CD4-positive, alpha-beta T cell treated with Interleukin-6 for 4 hours (primary cell): ENCODE data around the gene TPT1.

Experiments used
- DNase-seq: peaks from one replicate; pipeline ENCODE4 v3.0.0-alpha.2; 2020; ENCODE audit warnings: mixed read lengths

Gene TPT1

DNA sequence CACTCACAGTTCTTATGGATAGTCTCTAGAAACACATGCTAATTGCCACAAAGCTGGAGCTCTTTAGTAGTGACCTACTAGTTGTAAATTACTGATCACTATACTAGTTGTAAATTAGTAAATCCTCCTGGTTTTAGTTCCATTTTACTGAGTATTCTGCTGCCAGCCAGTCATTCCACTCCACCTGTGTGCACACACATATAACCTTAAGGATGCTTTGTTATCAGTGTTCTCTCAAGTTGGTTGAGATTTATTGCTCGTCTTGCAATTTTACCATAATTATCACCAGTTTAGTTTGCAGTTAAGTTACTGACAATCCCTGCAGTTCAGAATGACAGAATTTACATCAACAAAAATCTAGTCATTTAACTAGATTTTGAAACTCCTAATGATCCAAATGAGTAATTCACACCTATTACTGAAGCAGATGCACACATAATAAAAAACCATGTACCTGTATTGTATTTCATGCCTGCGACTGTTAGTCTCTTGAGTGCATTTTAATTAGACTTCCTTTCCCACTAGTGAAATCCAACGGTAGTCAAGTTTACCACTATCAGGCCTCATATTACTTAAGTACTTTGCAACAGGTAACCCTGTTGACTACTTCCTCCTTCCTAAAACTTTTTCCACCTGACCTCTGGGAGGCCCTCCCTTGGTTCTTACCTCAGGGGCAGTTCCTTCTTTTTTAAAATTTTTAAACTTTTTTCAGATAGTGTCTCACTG is 7.6 kb downstream of the TPT1 start:
- no peak for DNase-seq

GRCh38 chr13:45332831-45333219 is 8.2 kb downstream of the TPT1 start:
- DNase-seq, result no peak

GRCh38 chr13:45332036-45332830 is 8.8 kb downstream of the TPT1 start:
- no peak for DNase-seq

GRCh38 chr13:45331692-45332035 is 9.3 kb downstream of the TPT1 start:
- DNase-seq, result no peak

- no peak for DNase-seq
Measured at GRCh38 chr13:45331123-45331619, 9.8 kb downstream of the TPT1 start.

GRCh38 chr13:45328661-45329111 is 12.3 kb downstream of the TPT1 start:
- no peak for DNase-seq

- DNase-seq, result peak; percentile 42
Measured at GRCh38 chr13:45327253-45327955, 13.6 kb downstream of the TPT1 start.

- DNase-seq, result no peak
Measured at GRCh38 chr13:45325806-45326205, 15.2 kb downstream of the TPT1 start.

- no peak for DNase-seq
Measured at GRCh38 chr13:45320876-45321629, 19.9 kb downstream of the TPT1 start.

DNA sequence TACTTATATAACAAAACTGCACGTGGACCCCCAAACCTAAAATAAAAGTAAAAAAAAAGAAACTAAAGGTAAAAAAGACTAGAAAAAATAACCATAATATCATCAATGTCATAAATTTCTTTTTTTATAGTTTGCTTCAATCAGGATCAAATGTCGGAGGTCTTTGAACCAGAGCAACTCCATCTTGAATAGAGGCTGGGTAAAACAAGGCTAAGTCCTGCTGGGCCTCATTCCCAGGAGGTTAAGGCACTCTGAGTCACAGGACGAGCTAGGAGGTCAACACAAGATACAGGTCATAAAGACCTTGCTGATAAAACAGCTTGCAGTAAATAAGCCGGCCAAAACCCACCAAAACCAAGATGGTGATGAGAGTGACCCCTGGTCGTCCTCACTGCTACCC is 24.0 kb downstream of the TPT1 start:
- no peak for DNase-seq

DNA sequence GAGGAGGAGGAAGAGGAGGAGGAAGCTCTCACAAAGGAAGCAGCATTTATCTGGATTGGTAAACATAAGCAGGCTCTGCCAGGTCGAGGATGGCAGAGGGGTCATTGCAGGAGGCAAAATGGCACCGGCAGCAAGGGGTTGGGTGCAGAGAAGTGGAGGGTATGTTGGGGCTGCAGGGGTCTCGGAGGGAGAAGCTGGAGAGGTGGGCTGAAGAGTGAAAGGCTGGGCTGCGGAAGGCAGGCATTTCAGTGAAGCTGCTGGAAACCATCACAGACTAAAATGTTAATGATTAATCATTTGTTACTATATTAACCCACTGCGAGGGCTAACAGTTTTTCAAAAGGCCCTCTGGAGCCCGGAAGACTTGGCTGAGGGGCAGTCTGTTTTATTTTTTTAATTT is 24.6 kb downstream of the TPT1 start:
- DNase-seq, result no peak

DNA sequence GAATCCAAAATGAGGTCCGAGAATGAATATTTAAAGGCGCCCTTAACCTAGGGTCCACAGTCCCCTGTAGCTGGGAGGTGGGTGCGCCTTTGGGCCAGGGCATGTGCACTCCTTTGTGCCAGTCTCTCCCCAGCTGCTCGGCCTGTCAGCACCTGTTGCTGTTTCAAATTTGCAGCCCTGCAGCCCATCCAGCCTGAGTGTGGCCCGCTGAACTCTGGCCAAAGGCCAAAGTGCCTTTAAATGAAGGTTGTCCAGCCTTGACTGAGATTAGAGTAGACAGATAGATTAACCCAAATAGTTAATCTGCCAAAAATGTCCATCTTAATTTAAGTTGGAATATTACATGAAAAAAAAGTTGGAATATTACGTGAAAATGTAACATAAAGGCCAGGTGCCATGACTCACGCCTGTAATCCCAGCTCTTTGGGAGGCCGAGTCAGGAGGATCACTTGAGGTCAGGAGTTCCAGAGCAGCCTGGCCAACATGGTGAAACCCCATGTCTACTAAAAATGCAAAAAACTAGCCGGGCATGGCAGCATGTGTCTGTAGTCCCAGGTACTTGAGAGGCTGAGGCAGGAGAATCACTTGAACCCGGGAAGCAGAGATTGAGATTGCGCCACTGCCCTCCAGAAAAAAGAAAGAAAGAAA is 25.3 kb downstream of the TPT1 start:
- DNase-seq, result no peak

DNA sequence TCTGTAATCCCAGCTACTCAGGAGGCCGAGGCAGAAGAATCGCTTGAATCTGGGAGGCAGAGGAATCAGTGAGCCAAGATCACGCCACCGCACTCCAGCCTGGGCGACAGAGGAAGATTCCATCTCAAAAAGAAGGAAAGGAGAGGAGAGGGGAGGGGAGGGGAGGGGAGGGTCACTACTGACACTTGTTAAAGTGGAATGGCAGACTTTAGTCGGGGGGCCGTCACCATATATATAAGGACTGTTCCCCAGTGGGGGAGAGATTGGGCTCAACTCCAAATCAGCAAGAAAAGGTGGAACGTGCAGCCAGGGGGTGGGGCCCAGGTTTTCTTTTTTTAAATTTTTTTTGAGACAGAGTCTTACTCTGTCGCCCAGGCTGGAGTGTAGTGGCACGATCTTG is 26.2 kb downstream of the TPT1 start:
- DNase-seq, result no peak

GRCh38 chr13:45310341-45311131 is 30.4 kb downstream of the TPT1 start:
- DNase-seq, result no peak

DNA sequence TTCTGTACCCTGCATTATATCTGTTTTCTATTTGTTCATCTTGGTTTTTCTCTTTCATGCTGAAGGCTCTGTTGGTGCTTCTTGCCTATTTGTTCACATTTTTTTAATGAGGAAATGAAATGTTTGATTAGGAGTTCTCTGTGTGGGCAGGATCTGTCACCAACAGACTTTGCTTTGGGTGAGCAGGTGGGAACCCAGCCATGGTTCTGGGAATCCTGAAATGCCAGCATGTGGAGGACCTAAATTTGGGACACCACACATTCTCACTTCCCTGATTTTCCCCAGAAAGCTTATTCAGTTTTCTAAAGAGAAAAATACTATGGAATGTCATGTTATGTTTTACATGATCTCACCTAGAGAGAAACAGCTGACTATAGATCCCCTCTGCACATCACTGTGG is 34.0 kb downstream of the TPT1 start:
- DNase-seq, result no peak

GRCh38 chr13:45305079-45305478 is 35.9 kb downstream of the TPT1 start:
- DNase-seq, result no peak

- DNase-seq, result no peak
Measured at GRCh38 chr13:45303866-45304265, 37.1 kb downstream of the TPT1 start.

- no peak for DNase-seq
Measured at GRCh38 chr13:45303026-45303425, 38.0 kb downstream of the TPT1 start.

- DNase-seq, result no peak
Measured at GRCh38 chr13:45302507-45302906, 38.5 kb downstream of the TPT1 start.

GRCh38 chr13:45301263-45301662 is 39.7 kb downstream of the TPT1 start:
- DNase-seq, result no peak

- no peak for DNase-seq
Measured at GRCh38 chr13:45300190-45300985, 40.6 kb downstream of the TPT1 start.
